Smooth muscle cell (in vitro differentiated cells): Measurements from ENCODE around the gene CIB2. TPM values are rescaled to one million over a fixed set of nuclear protein-coding genes. Genes with fewer than 3 reads are reported as not detected.

ENCODE experiments used
- DNase-seq: peaks from one replicate; lab custom pipeline; 2025; ENCODE audit not compliant: unreplicated experiment; lab: John Stamatoyannopoulos, UW
- H2AFZ ChIP-seq: fragments of 200-600 bp; sonication (generic); 2 replicates; pipeline ENCODE4 v1.6.0; 2016; ENCODE audit warnings: antibody characterized with exemption, low read depth, mild to moderate bottlenecking
- H3F3A ChIP-seq: fragments of 200-600 bp; sonication (generic); 2 replicates; pipeline ENCODE4 v1.6.0; 2017; ENCODE audit warnings: antibody characterized with exemption, low read depth
- H3K27ac ChIP-seq: fragments of 200-600 bp; sonication (generic); 2 replicates; pipeline ENCODE4 v1.5.1; 2016; ENCODE audit warnings: low read depth, mild to moderate bottlenecking
- H3K27me3 ChIP-seq: fragments of 200-600 bp; sonication (generic); 2 replicates; pipeline ENCODE4 v1.6.1; 2016; ENCODE audit warnings: low read depth, mild to moderate bottlenecking
- H3K36me3 ChIP-seq: fragments of 200-600 bp; sonication (generic); 2 replicates; pipeline ENCODE4 v1.5.1; 2016; ENCODE audit warnings: low read depth
- H3K4me1 ChIP-seq: fragments of 200-600 bp; sonication (generic); 2 replicates; pipeline ENCODE4 v1.5.1; 2016; ENCODE audit warnings: low read depth
- H3K4me2 ChIP-seq: fragments of 200-600 bp; sonication (generic); 2 replicates; pipeline ENCODE4 v1.6.0; 2016; ENCODE audit warnings: mild to moderate bottlenecking
- H3K4me3 ChIP-seq: fragments of 200-600 bp; sonication (generic); 2 replicates; pipeline ENCODE4 v1.5.1; 2016; ENCODE audit warnings: mild to moderate bottlenecking
- H3K79me2 ChIP-seq: fragments of 200-600 bp; sonication (generic); 2 replicates; pipeline ENCODE4 v1.6.0; 2016; ENCODE audit warnings: low read depth, mild to moderate bottlenecking
- H3K9ac ChIP-seq: fragments of 200-600 bp; sonication (generic); 2 replicates; pipeline ENCODE4 v1.6.0; 2016; ENCODE audit warnings: low read depth
- H3K9me3 ChIP-seq: fragments of 200-600 bp; sonication (generic); replicated peaks from 2 replicates; pipeline ENCODE4 v1.5.1; 2016; ENCODE audit warnings: low read depth
- H4K20me1 ChIP-seq: fragments of 200-600 bp; sonication (generic); 2 replicates; pipeline ENCODE4 v1.6.0; 2016; ENCODE audit warnings: low read depth
- WGBS: methylation state at CpG from one replicate; pipeline ENCODE4 v1.1.7; 2016; ENCODE audit warnings: low lambda C conversion rate; 5-methylcytosine and 5-hydroxymethylcytosine counted together
- polyA plus RNA-seq: library from polyadenylated mRNA; unstranded; fragments of >200 nt; fragmentation: Nextera tagmentation; extraction: Ambion mirVana; gene quantifications from 2 replicates; pipeline ENCODE4 v1.2.1, GENCODE V29; 2016
- total RNA-seq: library from RNA; depleted of rRNA; stranded (reverse); fragments of >200 nt; gene quantifications from 2 replicates; pipeline ENCODE4 v1.2.3, GENCODE V29; 2014
- TF ChIP-seq, protein P1 (sequence below): fragments of 200-600 bp; sonication (generic); IDR thresholded peaks from 2 replicates; pipeline ENCODE4 v1.5.1; 2017; ENCODE audit warnings: borderline replicate concordance, mild to moderate bottlenecking, antibody characterized with exemption; ENCODE audit not compliant: insufficient read depth, poor library complexity, severe bottlenecking

Gene CIB2
- total and polyA plus RNA-seq, 2 experiments from 2014 or later = 20.9 to 21.7 TPM

GRCh38 chr15:78167227-78167888, 36.1 kb upstream of the CIB2 start:
- Histone ChIP-seq H2AFZ (no peak overlapping the region), H3K27ac (no peak overlapping the region), H3K79me2 (no peaks in the 10 kb centered on the region), H3K4me2 (no peak overlapping the region), H3K27me3 (no peaks in the 10 kb centered on the region), H3F3A (no peaks in the 10 kb centered on the region), H3K4me1 (no peaks in the 10 kb centered on the region), H4K20me1 (no peaks in the 10 kb centered on the region), H3K4me3 (no peak overlapping the region), H3K9ac (no peak overlapping the region), H3K36me3 (peaks cover 25% of the 10 kb centered on the region), H3K9me3 (no peaks in the 10 kb centered on the region)
- TF ChIP-seq, protein P1, sequence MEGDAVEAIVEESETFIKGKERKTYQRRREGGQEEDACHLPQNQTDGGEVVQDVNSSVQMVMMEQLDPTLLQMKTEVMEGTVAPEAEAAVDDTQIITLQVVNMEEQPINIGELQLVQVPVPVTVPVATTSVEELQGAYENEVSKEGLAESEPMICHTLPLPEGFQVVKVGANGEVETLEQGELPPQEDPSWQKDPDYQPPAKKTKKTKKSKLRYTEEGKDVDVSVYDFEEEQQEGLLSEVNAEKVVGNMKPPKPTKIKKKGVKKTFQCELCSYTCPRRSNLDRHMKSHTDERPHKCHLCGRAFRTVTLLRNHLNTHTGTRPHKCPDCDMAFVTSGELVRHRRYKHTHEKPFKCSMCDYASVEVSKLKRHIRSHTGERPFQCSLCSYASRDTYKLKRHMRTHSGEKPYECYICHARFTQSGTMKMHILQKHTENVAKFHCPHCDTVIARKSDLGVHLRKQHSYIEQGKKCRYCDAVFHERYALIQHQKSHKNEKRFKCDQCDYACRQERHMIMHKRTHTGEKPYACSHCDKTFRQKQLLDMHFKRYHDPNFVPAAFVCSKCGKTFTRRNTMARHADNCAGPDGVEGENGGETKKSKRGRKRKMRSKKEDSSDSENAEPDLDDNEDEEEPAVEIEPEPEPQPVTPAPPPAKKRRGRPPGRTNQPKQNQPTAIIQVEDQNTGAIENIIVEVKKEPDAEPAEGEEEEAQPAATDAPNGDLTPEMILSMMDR = no peak
- WGBS = 97% methylated on average over 10 of the region's 10 CpGs
- no peak for DNase-seq

GRCh38 chr15:78164010-78164409, 32.8 kb upstream of the CIB2 start:
- no peak overlapping the region for H2AFZ ChIP-seq
- H3K4me2 ChIP-seq = no peak overlapping the region
- no peak overlapping the region for H3K9ac ChIP-seq
- no peaks in the 10 kb centered on the region for H3K4me1 ChIP-seq
- TF ChIP-seq, protein P1 = no peak
- no peaks in the 10 kb centered on the region for H3K27me3 ChIP-seq
- no peaks in the 10 kb centered on the region for H3K9me3 ChIP-seq
- no peak for DNase-seq
- peaks cover 6% of the 10 kb centered on the region for H3K36me3 ChIP-seq
- H3K27ac ChIP-seq = no peak overlapping the region
- H4K20me1 ChIP-seq = no peaks in the 10 kb centered on the region
- no peaks in the 10 kb centered on the region for H3K79me2 ChIP-seq
- H3K4me3 ChIP-seq = no peak overlapping the region
- no peaks in the 10 kb centered on the region for H3F3A ChIP-seq
- WGBS = 89% methylated on average over 2 of the region's 2 CpGs

DNA sequence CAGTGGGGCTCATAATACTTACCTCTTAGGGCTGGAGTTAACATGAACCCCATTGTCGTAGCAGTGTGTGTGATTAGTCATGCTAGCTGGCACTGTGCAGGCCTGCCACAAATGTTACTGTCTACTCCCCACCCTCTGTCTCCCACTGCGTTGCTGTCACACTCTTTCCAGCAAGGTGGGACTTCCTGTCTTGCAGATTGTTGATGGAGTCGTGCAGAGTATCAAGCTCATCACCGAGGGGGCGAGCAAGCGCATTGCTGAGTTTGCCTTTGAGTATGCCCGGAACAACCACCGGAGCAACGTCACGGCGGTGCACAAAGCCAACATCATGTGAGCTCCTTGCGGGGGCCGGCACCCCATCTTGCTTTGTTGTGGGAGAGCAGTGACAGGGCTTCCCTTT, 30.8 kb upstream of the CIB2 start:
- Histone ChIP-seq H3K36me3 (peaks cover 6% of the 10 kb centered on the region), H3K4me2 (no peak overlapping the region), H2AFZ (no peak overlapping the region), H3K27me3 (no peaks in the 10 kb centered on the region), H3K9ac (no peak overlapping the region), H4K20me1 (no peaks in the 10 kb centered on the region), H3K4me1 (no peaks in the 10 kb centered on the region), H3K9me3 (no peaks in the 10 kb centered on the region), H3F3A (no peaks in the 10 kb centered on the region), H3K4me3 (no peak overlapping the region), H3K27ac (no peak overlapping the region), H3K79me2 (no peaks in the 10 kb centered on the region)
- no peak for DNase-seq
- WGBS = 93% methylated on average over 13 of the region's 13 CpGs
- TF ChIP-seq, protein P1 = no peak

GRCh38 chr15:78159395-78159794, 28.1 kb upstream of the CIB2 start:
- Histone ChIP-seq H3K79me2 (peaks cover 2% of the 10 kb centered on the region), H3K27me3 (no peaks in the 10 kb centered on the region), H3K4me3 (no peak overlapping the region), H3K4me1 (no peaks in the 10 kb centered on the region), H3F3A (no peaks in the 10 kb centered on the region), H4K20me1 (peaks cover 9% of the 10 kb centered on the region), H2AFZ (no peak overlapping the region), H3K9ac (no peak overlapping the region), H3K9me3 (no peaks in the 10 kb centered on the region), H3K4me2 (no peak overlapping the region), H3K36me3 (no peaks in the 10 kb centered on the region), H3K27ac (no peak overlapping the region)
- TF ChIP-seq, protein P1 = no peak
- no peak for DNase-seq
- 94% methylated on average over 3 of the region's 3 CpGs for WGBS
